T1000 (cell line): ENCODE data around the gene PRSS21.
A peak's percentile ranks its signal among the peaks of the same experiment; 100 is the strongest.

Experiments used
- DNase-seq: peaks from one replicate; lab custom pipeline; 2025; ENCODE audit warnings: mixed read lengths; lab: John Stamatoyannopoulos, UW

PRSS21 gene, protein sequence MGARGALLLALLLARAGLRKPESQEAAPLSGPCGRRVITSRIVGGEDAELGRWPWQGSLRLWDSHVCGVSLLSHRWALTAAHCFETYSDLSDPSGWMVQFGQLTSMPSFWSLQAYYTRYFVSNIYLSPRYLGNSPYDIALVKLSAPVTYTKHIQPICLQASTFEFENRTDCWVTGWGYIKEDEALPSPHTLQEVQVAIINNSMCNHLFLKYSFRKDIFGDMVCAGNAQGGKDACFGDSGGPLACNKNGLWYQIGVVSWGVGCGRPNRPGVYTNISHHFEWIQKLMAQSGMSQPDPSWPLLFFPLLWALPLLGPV

GRCh38 chr16:2816751-2817339 lies at the start of gene PRSS21:
Gene PRSS21 (plus strand): TSS chr16:2817237. CDS start chr16:2817269, 32 bp downstream.
- no peak for DNase-seq

- no peak for DNase-seq
These were observed 49.1 kb upstream of the PRSS21 start for GRCh38 chr16:2767891-2768290.

DNA sequence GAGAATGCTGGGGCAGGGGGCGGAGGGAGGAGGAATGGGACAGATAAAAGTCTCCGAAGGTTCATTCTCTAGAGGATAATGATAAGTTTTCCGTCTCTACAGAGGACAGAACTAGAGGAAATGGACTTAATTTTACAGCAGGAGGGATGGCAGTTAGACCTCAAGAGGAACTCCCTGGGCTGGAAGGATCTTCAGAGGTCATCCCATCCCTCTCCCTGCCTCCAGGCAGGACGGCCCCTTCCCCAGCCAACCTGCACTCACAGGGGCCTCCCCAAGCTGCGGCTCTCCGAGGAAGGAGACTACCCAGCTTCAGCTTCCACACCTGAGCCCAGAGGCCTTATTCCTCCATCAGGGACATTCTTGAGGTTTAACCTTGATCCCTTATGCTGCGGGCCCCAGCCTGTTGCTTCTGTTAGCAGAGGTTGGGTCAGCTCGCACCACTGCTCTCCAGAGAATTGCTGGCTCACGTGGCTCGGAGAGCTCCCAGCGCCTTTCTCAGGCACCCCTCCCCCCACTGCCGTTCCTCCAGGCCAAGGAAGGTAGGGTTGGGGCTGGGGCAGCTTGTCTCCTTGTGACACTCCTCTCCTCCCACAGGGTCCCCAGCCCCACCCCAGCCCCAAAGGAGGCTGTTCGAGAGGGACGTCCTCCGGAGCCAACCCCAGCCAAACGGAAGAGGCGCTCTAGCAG lies 48.5 kb upstream of the PRSS21 start:
- DNase-seq, result no peak

DNA sequence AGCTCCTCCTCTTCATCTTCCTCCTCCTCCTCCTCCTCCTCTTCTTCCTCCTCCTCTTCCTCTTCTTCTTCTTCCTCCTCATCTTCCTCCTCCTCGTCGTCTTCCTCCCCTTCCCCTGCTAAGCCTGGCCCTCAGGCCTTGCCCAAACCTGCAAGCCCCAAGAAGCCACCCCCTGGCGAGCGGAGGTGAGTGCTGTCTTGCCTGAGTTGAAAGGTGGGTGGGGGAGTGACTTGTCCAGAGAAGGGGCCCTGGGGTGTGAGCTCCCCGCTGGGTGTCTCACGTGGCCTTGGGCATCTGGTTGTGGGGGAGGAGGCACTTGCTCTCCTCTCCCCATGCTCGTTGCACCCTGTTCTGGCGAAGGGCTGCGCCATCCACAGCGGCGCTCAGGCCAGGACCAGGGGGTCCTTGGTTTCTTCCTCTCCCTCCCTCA lies 47.9 kb upstream of the PRSS21 start:
- DNase-seq, result no peak

- DNase-seq, result no peak
These were observed 47.4 kb upstream of the PRSS21 start for GRCh38 chr16:2769675-2770056.

DNA sequence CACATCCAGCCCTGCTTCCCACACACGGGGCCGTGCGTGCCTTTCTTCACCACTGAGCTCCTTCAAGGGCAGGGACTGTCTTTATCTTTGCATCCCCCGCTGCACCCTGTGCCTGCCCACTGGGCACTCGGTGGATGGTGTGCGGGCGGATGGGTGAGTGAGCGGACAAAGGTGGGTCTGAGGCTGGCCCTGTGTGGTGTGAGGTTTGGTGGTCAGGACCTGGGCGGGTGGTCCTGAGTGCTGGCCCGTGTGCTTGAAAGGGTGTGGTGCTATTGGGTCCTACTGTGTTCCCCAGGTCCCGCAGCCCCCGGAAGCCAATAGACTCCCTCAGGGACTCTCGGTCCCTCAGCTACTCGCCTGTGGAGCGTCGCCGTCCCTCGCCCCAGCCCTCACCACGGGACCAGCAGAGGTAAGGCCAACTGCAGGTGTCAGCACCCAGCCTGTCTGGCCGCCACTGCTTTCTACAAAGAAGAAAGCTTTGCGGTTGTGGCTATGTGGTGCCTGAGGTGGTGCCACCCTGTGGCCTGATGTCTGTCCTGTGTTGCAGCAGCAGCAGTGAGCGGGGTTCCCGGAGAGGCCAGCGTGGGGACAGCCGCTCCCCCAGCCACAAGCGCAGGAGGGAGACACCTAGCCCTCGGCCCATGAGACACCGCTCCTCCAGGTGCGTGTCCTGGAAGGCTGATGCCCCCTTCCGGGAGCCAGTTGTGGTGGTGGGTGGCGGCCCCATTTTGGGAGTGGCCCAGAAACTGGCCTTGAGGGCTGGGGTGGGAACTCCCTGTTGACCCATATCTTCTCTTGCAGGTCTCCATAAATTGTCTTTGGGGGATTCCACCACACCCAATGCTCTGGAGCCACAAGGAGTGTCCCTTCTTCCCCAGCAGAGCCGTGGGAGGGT lies 46.7 kb upstream of the PRSS21 start:
- DNase-seq, result no peak

DNA sequence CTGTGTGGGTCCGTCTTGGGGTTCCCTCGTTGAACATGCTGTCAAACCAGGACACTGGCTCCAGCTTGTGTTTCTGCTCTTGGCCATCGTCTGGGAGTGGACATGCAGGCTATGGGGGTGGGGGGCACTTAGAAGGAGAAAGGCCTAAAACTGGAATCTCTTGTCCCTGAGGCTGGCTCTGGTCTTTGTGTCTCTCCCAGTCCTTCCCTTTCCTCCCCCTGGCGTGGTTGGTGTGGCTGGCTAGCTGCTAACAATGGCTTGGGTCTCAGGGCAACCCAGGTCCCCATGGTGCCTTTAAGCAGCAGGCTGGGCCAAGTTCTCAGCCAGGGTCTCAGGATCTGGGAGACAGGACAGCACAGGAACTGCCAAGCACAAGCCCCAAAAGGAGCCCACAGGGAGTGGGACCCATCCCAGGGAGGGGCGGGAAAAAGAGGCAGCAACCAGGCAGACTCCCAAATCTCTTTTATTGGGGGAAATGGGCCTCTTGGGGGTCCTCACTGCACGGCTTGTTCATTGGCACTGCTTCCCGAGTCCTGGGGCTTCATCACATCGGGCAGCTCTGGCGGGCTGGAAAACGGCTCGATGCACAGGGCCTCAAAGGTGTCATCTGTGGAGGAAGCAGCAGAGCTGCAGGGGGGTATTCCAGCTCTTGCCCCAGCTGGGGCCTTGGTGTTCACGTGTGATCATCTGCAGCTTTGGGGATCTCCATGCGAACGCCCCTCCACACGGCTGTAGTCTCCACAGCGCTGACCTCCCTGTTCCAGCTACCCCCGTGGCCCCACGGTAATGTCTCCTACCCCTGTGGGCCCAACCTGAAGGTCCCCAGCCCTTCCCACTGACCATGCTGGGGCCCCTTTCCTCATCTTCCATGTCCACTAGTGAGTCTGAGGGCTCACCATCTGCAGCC lies 45.3 kb upstream of the PRSS21 start:
- no peak for DNase-seq

DNA sequence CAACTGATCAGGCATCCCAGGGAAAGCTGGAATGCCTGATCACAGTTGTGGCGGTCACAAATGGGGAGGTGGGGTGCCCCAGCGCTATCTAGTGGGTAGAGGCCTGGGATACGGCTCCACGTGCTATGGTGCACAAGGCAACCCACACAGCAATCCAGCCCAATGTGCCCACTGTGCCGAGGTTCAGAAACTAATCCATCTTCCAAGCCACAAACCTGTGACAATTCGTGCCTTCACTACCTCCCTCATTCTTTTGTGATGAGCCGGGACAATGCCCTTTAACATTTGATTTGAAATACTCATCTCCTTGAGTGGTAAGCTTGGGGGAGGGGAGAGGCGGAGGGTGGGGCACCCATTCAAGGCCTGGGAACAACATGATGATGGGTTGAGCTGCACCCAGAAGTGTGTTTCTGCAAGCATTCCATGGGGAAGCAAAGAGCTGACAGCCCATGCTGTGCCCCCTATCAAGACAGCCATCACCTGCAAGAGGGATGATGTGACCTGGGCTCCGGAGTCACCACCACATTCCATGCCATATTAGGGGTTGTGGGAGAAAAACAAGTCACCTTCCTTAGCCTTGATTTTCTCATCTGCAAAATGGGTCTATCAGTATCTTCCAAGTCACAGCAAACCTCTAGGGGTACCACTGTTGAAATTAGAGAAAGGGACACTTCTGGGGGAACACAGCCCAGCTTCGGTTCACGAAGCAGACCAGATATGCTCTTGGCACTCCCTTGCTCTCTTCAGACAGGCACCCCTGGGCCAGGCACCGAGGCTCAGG lies 43.7 kb upstream of the PRSS21 start:
- no peak for DNase-seq

- DNase-seq, result no peak
These were observed 42.7 kb upstream of the PRSS21 start for GRCh38 chr16:2774161-2774891.

DNA sequence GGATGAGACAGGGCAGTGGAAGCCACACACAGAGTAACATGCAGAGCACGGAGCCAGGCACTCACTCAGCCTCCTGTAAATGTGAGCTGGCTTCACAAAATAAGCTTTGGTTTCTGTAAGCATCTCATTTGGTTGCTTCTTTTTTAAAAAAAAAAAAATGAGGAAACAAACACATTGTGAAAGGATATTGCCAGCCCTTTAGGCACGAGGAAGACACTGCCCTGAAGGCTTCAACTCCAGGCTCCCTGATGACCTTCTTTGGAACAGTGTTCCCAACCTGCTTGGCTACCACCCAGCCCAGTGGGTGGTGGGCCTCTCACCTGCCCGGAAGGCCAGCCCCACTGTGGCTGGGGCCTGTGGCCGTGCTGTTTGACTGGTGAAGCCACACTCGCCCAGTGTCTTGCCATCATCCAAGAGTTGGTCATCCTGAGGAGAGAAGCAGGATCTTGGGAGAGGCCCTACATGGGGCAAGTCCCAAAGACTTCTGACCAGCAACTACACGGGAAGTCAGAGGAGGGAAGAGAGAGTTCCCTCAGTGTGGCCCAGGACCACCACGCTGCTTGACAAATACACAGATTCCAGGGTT lies 41.8 kb upstream of the PRSS21 start:
- DNase-seq, result no peak

DNA sequence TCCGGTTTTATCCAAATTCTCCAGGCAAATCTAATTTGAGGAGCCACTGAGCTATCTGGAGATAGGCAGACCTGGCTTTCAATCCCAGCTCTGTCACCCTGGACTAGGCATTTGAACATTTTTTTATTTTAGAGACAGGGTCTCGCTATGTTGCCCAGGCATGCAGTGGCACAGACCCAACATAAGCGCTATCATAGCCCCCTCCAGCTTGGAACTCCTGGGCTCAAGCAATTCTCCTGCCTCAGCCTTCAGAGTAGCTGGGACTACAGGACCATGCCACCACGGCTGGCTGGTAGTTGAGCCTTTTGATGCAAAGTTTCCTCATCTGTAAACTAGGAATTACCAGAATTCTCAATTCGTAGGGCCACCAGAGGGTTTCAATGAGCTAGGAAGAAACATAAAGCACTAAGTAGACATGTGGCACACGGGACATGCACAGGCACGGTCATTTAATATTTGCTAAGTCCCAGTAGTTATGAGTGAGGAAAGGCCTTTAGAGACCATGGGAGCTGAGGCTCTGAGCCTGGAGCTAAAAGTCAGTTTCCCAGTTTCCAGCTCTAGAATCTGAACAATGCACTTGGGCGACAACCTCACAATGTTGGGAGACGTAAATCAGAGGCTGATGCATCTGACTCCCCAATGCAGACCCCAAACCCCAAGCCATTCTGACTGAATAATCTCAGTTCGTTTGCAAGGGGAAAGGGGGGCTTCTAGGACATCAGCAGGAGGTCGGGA lies 41.1 kb upstream of the PRSS21 start:
- DNase-seq, result no peak

GRCh38 chr16:2776500-2777139 lies 40.4 kb upstream of the PRSS21 start:
- no peak for DNase-seq

DNA sequence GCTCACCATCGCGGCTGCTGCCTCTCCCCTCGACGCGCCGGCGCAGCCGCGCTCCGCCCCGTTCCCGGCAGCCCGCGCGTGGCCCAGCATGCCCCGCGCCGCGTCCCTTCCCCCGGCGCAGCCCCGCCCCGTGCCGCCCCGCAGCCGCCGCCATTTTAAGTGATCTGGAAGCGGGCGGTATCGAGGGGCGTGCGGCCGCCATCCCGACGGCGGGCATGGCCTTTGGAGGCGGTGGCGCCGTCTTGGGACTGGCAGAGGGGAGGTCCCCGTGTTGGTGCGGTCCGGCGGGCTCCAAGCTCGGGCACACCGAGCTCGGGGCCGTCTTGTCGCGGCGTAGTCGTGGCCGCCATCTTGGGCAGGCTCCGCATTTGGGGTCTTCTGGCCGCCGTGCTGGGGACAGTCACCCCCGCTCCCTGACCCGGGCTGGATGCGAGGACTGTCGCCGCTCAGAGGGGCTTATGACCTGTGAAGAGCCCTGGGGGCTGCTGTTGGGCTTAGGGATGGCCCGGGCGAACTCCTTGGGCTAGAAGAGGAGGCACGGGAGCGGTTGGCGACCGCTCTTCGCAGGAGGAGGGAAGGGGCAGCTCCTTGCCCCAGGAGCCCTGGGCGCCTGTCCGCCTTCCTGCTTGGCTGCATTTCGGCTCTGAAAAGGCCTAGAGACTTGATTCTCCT lies 39.7 kb upstream of the PRSS21 start, which contains the start of gene ELOB:
ELOB (minus strand) TSS at position 50 of the 672 bp plus-strand sequence; CDS start at position 9, 41 bp downstream.
- peak; percentile 77 for DNase-seq

GRCh38 chr16:2777903-2778629 lies 39.0 kb upstream of the PRSS21 start:
- DNase-seq, result no peak

DNA sequence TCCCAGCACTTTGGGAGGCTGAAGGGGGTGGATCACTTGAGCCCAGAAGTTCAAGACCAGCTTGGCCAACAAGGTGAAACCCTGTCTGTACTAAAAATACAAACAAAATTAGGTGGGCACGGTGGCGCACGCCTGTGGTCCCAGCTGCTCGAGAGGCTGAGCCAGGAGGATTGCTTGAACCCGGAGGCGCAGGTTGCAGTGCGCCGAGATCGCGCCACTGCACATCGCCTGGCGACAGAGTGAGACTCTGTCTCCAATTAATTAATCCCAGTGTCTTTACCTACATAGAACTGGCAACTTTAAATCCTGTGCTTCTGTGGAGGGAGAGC lies 38.4 kb upstream of the PRSS21 start:
- no peak for DNase-seq

GRCh38 chr16:2779151-2779920 lies 37.7 kb upstream of the PRSS21 start:
- DNase-seq, result no peak
